ENCODE measurements around the gene PRKAG2.

The PRKAG2 gene

DNA sequence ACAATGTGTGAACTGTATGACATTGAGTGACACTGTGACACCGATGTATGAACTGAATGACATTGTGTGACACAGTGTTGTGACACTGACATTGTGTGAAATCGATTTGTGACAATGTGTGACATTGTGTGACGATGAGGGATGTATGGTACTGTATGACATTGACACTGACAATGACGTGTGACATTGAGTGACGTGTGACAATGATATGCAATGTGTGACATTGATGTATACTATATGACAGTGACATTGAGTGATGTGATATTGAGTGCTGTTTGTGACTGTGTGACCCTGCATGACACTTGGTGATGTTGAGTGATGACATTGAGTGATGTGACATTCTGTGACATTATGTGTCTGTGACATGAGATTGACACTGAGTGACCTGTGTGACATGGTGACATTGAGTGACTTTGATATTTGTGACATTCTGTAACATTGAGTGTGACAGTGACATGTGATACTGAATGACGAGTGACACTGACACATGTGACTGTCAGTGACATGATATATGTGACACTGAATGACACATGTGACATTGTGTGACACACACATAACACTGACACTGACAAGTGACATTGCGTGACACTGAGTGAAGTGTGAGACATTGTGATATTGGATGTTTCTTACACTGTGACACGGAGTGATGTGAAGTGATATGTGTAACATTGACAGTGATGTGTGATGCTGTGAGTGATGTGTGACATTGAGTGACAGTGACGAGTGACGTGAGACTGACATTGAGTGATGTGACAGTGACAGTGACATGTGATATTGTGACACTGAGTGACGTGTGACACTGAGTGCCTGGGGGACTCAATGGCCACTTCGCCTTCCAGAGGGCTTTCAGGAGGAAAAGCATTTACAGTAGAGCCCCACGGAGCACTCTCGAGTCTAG lies 167.5 kb downstream of the PRKAG2 start:
- Histone ChIP-seq H3K36me3 (ENCODE audit: insufficient read depth, low read length) (no peaks in the 10 kb centered on the region), H3K4me3 (no peak overlapping the region), H3K27ac (no peak overlapping the region), H3K9ac (ENCODE audit: insufficient read length) (no peak overlapping the region), H3K9me3 (ENCODE audit: low read depth, low read length) (no peaks in the 10 kb centered on the region)
- TF ChIP-seq POLR2AphosphoS5 (IDR thresholded peaks at IDR 0.05; ENCODE audit: borderline replicate concordance, low read depth, low read length): no peak
- no peak for TF ChIP-seq EZH2 (IDR thresholded peaks at IDR 0.05)
- TF ChIP-seq FOXP2 (optimal IDR thresholded peaks at IDR 0.05; ENCODE audit: control extremely low read depth, extremely low read length, insufficient read depth): no peak
- DNase-seq (ENCODE audit: low read depth, low spot score): no peak

DNA sequence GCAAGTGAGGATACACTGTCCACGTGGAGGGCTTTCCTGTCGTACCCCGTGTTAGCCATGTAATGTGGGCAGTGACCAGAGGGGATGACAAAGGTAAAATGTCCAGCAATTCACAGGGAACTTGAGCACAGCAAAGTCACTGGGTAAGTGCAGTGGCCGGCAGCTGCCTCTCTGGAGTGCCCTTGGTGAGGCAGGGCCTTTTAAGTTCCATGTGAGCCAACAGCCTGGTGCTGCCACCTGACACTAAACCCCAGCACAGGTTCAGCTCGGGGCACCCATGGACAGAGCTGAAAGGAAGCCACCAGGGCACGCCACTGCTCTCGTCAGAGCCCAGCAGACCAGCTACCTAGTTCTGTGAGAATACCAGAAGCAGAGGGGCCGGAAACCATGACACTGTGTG lies 168.3 kb downstream of the PRKAG2 start:
- H3K36me3 ChIP-seq (ENCODE audit: insufficient read depth, low read length): no peaks in the 10 kb centered on the region
- no peak overlapping the region for H3K27ac ChIP-seq
- no peaks in the 10 kb centered on the region for H3K9me3 ChIP-seq (ENCODE audit: low read depth, low read length)
- H3K4me3 ChIP-seq: no peak overlapping the region
- TF ChIP-seq POLR2AphosphoS5 (IDR thresholded peaks at IDR 0.05; ENCODE audit: borderline replicate concordance, low read depth, low read length): no peak
- TF ChIP-seq FOXP2 (optimal IDR thresholded peaks at IDR 0.05; ENCODE audit: control extremely low read depth, extremely low read length, insufficient read depth): no peak
- TF ChIP-seq EZH2 (IDR thresholded peaks at IDR 0.05): no peak
- DNase-seq (ENCODE audit: low read depth, low spot score): no peak
- H3K9ac ChIP-seq (ENCODE audit: insufficient read length): no peak overlapping the region

DNA sequence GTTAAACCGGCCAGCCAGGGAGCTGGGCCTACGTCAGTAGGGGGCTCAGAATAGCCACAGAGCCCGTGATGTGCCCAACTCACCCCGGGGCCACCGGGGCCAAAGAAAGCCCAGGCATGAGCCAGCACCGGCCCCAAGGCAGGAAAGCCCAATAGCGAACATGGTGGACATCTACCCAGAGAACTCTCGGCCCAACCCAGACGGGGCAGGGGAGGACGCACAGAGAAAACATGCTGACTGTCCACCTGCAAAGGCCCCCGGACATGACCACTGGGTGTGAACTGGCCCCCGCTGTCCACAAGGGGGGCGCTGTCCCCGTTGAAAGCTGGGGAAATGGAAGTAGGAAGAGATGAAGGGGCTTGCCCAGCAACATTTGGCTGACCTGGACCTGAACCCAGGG lies 169.2 kb downstream of the PRKAG2 start:
- H3K4me3 ChIP-seq: no peak overlapping the region
- no peaks in the 10 kb centered on the region for H3K9me3 ChIP-seq (ENCODE audit: low read depth, low read length)
- H3K27ac ChIP-seq: no peak overlapping the region
- H3K36me3 ChIP-seq (ENCODE audit: insufficient read depth, low read length): no peaks in the 10 kb centered on the region
- no peak for TF ChIP-seq EZH2 (IDR thresholded peaks at IDR 0.05)
- no peak for TF ChIP-seq FOXP2 (optimal IDR thresholded peaks at IDR 0.05; ENCODE audit: control extremely low read depth, extremely low read length, insufficient read depth)
- no peak for TF ChIP-seq POLR2AphosphoS5 (IDR thresholded peaks at IDR 0.05; ENCODE audit: borderline replicate concordance, low read depth, low read length)
- H3K9ac ChIP-seq (ENCODE audit: insufficient read length): no peak overlapping the region
- DNase-seq (ENCODE audit: low read depth, low spot score): no peak

DNA sequence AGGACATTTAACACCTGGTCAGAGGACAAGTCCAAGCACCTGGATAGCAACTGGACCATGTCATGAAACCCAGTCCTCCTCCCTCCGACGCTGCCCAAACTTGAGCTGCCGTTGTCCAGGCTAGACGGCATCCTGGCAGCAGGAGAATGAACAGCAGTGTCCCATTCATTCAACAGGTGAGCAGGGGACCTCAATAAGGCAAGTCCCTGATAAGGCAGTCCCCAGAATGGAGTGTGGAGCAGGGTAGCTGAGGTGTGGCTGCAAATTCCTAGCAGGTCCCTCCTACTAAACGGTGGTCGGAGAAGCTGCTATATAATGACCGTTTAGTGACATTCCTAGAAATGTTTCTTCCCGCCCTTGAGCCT lies 169.8 kb downstream of the PRKAG2 start:
- no peak overlapping the region for H3K27ac ChIP-seq
- H3K36me3 ChIP-seq (ENCODE audit: insufficient read depth, low read length): no peaks in the 10 kb centered on the region
- no peak for TF ChIP-seq EZH2 (IDR thresholded peaks at IDR 0.05)
- no peak for TF ChIP-seq POLR2AphosphoS5 (IDR thresholded peaks at IDR 0.05; ENCODE audit: borderline replicate concordance, low read depth, low read length)
- no peaks in the 10 kb centered on the region for H3K9me3 ChIP-seq (ENCODE audit: low read depth, low read length)
- H3K9ac ChIP-seq (ENCODE audit: insufficient read length): no peak overlapping the region
- H3K4me3 ChIP-seq: no peak overlapping the region
- no peak for DNase-seq (ENCODE audit: low read depth, low spot score)

DNA sequence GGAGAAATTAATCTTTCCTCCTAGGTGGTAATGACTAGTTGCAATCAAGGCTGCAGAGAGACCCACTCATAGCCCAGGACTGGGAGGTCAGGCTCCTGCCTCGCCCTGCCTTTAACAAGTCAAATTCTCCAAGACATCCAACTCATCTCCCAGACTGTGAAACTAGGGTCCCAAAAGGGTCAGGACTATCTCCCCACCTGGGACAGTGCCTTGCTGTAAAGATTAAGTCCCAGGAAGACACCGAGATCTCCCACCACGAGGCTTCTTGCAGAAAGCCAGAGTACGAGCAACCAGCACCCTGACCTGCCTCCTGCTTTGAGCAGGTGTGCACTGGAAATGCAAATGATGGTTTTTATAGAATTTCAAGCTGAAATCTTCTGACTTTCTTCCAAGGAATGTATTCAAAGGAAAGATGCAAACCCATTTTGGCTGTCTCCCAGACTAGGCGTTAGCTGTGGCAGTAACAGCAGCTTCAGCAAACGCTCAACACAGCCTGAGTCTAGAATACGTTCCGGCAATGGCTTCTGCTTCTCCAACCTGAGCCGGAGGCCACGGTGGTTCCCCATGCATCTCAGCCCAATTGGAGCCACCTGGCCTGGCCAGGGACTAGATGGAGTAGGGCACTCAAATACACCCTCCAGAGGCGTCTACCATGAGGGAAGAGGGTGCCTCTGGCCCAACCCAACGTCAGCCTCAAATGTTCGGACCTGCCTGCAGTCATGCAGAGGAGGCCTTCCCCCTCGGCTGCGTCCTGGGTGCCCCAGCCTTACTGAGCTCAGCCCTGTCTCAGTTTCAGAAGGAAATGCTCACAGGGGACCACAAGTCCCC lies 170.4 kb downstream of the PRKAG2 start:
- Histone ChIP-seq H3K27ac (no peak overlapping the region), H3K9me3 (ENCODE audit: low read depth, low read length) (no peaks in the 10 kb centered on the region), H3K4me3 (no peak overlapping the region), H3K9ac (ENCODE audit: insufficient read length) (no peak overlapping the region), H3K36me3 (ENCODE audit: insufficient read depth, low read length) (no peaks in the 10 kb centered on the region)
- no peak for DNase-seq (ENCODE audit: low read depth, low spot score)
- TF ChIP-seq EZH2 (IDR thresholded peaks at IDR 0.05) (no peak), POLR2AphosphoS5 (IDR thresholded peaks at IDR 0.05; ENCODE audit: borderline replicate concordance, low read depth, low read length) (no peak), FOXP2 (optimal IDR thresholded peaks at IDR 0.05; ENCODE audit: control extremely low read depth, extremely low read length, insufficient read depth) (no peak)

DNA sequence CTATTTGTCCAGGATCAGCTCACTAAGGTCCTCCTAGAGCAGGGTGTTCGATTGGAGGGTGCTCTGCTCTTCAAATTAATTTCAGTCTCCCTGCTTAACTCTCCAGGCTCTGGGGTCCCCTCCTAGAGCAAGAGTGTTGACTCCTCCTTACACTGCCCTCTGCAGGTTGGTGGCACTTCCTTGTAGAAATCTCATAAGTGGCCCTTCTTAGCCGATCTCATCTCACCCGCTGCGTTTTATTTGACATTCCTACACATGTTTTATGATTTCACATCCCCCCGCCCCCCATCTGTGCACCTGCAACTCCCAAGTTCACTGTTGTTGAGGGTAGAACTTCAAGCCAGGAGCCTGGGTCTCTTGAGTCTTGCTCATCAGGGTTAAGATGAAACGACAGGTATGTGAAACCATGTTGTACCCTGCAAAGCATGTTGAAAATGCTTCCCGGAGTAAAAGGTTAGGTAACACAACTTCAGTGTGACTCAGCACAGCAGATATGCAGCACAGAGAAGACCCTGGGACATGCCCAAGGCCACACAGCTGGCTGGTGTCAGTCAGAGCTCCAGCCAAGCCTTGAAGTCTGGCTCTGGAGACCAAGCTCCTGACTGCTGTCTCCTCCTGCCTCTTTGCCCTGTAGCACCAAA lies 171.2 kb downstream of the PRKAG2 start:
- no peaks in the 10 kb centered on the region for H3K36me3 ChIP-seq (ENCODE audit: insufficient read depth, low read length)
- H3K27ac ChIP-seq: no peak overlapping the region
- no peak overlapping the region for H3K4me3 ChIP-seq
- TF ChIP-seq FOXP2 (optimal IDR thresholded peaks at IDR 0.05; ENCODE audit: control extremely low read depth, extremely low read length, insufficient read depth): no peak
- no peak for DNase-seq (ENCODE audit: low read depth, low spot score)
- no peaks in the 10 kb centered on the region for H3K9me3 ChIP-seq (ENCODE audit: low read depth, low read length)
- no peak overlapping the region for H3K9ac ChIP-seq (ENCODE audit: insufficient read length)

DNA sequence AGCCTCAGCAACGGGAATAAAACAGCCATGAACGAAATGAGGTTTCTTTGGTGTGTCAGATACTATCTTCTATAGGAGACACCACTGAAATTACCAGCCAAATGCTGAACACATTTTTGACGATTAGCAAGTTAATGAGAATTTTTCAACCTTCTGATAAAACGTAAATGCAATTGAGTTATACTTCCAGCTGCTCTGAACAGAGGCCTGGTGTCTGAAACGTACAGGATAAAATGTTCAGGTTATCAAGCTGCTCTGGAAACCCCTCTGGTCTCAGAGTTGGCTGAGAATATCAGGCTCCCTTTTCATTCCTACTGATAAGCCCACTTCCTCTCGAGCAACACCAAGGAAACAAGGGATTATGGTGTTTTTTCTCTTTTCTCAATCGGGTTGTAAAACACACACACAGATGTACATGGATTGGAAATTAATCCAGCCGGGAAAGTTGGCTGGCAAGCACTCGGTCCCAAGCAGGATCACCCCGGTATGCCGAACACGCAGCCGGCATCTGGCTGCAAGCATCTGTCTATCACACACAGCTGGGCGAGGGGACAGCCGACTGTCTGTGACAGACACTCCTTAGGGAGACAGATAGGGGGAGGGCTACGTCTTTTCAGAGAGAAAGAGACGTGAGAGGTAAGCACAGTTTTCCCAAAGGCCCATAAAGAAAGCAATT lies 171.8 kb downstream of the PRKAG2 start:
- TF ChIP-seq FOXP2 (optimal IDR thresholded peaks at IDR 0.05; ENCODE audit: control extremely low read depth, extremely low read length, insufficient read depth): no peak
- TF ChIP-seq POLR2AphosphoS5 (IDR thresholded peaks at IDR 0.05; ENCODE audit: borderline replicate concordance, low read depth, low read length): no peak
- TF ChIP-seq EZH2 (IDR thresholded peaks at IDR 0.05): no peak
- Histone ChIP-seq H3K36me3 (ENCODE audit: insufficient read depth, low read length) (no peaks in the 10 kb centered on the region), H3K27ac (no peak overlapping the region), H3K4me3 (no peak overlapping the region), H3K9ac (ENCODE audit: insufficient read length) (no peak overlapping the region), H3K9me3 (ENCODE audit: low read depth, low read length) (no peaks in the 10 kb centered on the region)
- no peak for DNase-seq (ENCODE audit: low read depth, low spot score)

All from SK-N-MC (cell line).